KMS-11 (cell line): ENCODE measurements around the gene CORO7.

Experiments
- H2AFZ ChIP-seq: fragments of 200-600 bp; sonication (generic); 2 replicates; pipeline ENCODE4 v1.6.1; 2016; ENCODE audit warnings: antibody characterized with exemption, mixed run types, low read depth
- H3K27ac ChIP-seq: fragments of 200-600 bp; sonication (generic); 2 replicates; pipeline ENCODE4 v1.6.1; 2016; ENCODE audit warnings: mild to moderate bottlenecking, mixed run types
- H3K27me3 ChIP-seq: fragments of 200-600 bp; sonication (generic); 2 replicates; pipeline ENCODE4 v1.6.1; 2017; ENCODE audit warnings: mild to moderate bottlenecking, low read depth, mixed run types, moderate library complexity; ENCODE audit not compliant: insufficient read depth
- H3K36me3 ChIP-seq: fragments of 200-600 bp; sonication (generic); 2 replicates; pipeline ENCODE4 v1.6.1; 2017; ENCODE audit warnings: mild to moderate bottlenecking, mixed run types; ENCODE audit not compliant: insufficient read depth
- H3K4me1 ChIP-seq: fragments of 200-600 bp; sonication (generic); 2 replicates; pipeline ENCODE4 v1.6.1; 2016; ENCODE audit warnings: mild to moderate bottlenecking, low read depth, mixed run types; ENCODE audit not compliant: poor library complexity, severe bottlenecking
- H3K4me2 ChIP-seq: fragments of 200-600 bp; sonication (generic); 2 replicates; pipeline ENCODE4 v1.7.0; 2016; ENCODE audit warnings: mild to moderate bottlenecking, mixed run types
- H3K4me3 ChIP-seq: fragments of 200-600 bp; sonication (generic); IDR thresholded peaks from 2 replicates; pipeline ENCODE4 v1.6.1; 2017; ENCODE audit warnings: low read depth, low read length, mixed read lengths; ENCODE audit not compliant: insufficient read depth
- H3K79me2 ChIP-seq: fragments of 200-600 bp; sonication (generic); 2 replicates; pipeline ENCODE4 v1.6.1; 2016; ENCODE audit warnings: low read depth, mixed run types; ENCODE audit not compliant: insufficient read depth
- H3K9ac ChIP-seq: fragments of 200-600 bp; sonication (generic); 2 replicates; pipeline ENCODE4 v1.6.1; 2016; ENCODE audit warnings: mild to moderate bottlenecking, mixed run types
- H4K20me1 ChIP-seq: fragments of 200-600 bp; sonication (generic); 2 replicates; pipeline ENCODE4 v1.6.1; 2016; ENCODE audit warnings: mild to moderate bottlenecking, mixed run types; ENCODE audit not compliant: insufficient read depth
- TF ChIP-seq, protein P1 (sequence below): fragments of 200-600 bp; sonication (generic); conservative IDR thresholded peaks from 2 replicates; pipeline ENCODE4 v1.6.1; 2017; ENCODE audit warnings: low read depth, mild to moderate bottlenecking, antibody characterized with exemption, low read length, moderate library complexity, mixed read lengths

CORO7 gene

DNA sequence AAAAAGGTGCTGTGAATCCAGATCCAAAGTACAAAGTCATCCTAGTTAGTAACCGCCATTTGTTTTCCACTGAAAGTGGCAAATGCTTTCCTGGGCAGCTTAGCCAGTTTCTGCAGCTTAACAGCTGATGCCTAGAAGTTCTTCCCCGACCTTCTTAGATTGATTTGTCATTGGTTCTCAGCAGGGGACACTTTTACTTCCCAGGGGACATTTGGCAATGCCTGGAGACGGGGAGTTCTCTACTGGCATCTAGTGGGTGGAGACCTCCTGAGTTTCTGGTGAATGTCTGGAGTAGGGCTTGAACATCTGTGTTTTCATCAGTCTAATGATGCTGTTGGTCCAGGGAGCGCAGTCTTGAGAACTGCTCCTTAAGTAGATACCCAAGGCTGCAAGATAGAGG lies 16.8 kb upstream of the CORO7 start:
- H3K9ac ChIP-seq: no peak overlapping the region
- no peak overlapping the region for H3K4me2 ChIP-seq
- no peaks in the 10 kb centered on the region for H3K27me3 ChIP-seq
- H2AFZ ChIP-seq: no peak overlapping the region
- no peaks in the 10 kb centered on the region for H3K4me1 ChIP-seq
- H3K4me3 ChIP-seq: no peak overlapping the region
- H4K20me1 ChIP-seq: no peaks in the 10 kb centered on the region
- H3K27ac ChIP-seq: 0 out of 2 replicates have a peak overlapping the region, but pooled peaks have one; percentile 5
- TF ChIP-seq, protein P1, sequence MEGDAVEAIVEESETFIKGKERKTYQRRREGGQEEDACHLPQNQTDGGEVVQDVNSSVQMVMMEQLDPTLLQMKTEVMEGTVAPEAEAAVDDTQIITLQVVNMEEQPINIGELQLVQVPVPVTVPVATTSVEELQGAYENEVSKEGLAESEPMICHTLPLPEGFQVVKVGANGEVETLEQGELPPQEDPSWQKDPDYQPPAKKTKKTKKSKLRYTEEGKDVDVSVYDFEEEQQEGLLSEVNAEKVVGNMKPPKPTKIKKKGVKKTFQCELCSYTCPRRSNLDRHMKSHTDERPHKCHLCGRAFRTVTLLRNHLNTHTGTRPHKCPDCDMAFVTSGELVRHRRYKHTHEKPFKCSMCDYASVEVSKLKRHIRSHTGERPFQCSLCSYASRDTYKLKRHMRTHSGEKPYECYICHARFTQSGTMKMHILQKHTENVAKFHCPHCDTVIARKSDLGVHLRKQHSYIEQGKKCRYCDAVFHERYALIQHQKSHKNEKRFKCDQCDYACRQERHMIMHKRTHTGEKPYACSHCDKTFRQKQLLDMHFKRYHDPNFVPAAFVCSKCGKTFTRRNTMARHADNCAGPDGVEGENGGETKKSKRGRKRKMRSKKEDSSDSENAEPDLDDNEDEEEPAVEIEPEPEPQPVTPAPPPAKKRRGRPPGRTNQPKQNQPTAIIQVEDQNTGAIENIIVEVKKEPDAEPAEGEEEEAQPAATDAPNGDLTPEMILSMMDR: no peak
- peaks cover 9% of the 10 kb centered on the region; the same call in 1 of the 2 replicates for H3K36me3 ChIP-seq
- peaks cover 54% of the 10 kb centered on the region for H3K79me2 ChIP-seq

DNA sequence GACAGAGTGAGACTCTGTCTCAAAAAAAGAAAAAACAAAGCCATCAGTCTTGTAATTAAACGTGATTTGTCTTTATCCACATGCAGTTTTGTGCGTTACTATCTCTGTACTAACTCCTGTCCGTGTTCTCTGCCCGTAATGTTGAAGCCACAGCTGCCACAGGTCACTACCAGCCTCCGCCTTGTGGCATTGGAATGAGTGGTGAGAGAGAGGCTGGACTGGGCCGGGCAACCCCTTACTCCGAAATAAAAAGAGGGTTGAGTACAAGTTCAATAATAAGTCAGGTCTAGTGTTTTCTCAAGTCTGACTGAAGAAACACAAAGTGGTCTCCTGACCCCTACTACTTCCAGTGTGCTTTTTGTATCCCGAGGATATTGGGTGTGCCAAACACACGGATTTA lies 14.6 kb upstream of the CORO7 start:
- H4K20me1 ChIP-seq: no peaks in the 10 kb centered on the region
- H3K4me1 ChIP-seq: peaks cover 12% of the 10 kb centered on the region
- H3K27ac ChIP-seq: no peak overlapping the region
- no peak overlapping the region for H3K4me2 ChIP-seq
- peaks cover 4% of the 10 kb centered on the region; the same call in 1 of the 2 replicates for H3K36me3 ChIP-seq
- H2AFZ ChIP-seq: no peak overlapping the region
- no peaks in the 10 kb centered on the region for H3K27me3 ChIP-seq
- TF ChIP-seq, protein P1: no peak
- H3K9ac ChIP-seq: no peak overlapping the region
- H3K79me2 ChIP-seq: peaks cover 76% of the 10 kb centered on the region
- H3K4me3 ChIP-seq: no peak overlapping the region

DNA sequence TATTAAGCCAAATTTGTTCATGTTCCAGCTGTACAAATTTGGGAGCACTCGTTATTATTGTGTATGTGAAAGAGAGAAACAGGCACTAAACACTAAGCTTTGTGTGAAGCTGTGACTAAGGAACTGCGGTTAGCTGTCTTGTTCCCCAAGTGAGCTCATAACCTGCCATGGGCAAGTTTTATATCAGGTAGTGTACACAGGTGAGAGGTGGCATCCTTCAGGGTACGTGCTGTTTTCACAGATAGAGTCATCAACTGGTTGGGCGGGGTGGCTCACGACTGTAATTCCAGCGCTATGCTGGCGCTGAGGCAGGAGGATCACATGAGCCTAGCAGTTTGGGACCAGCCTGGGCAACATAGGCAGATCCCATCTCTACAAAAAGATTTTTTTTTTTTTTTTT lies 12.1 kb upstream of the CORO7 start:
- Histone ChIP-seq H3K27me3 (no peaks in the 10 kb centered on the region), H3K4me3 (no peak overlapping the region), H2AFZ (no peak overlapping the region), H3K4me1 (peaks cover 20% of the 10 kb centered on the region), H3K4me2 (no peak overlapping the region), H3K36me3 (no peaks in the 10 kb centered on the region; the same call in 1 of the 2 replicates), H4K20me1 (no peaks in the 10 kb centered on the region), H3K79me2 (peaks cover 75% of the 10 kb centered on the region), H3K9ac (no peak overlapping the region), H3K27ac (no peak overlapping the region)
- TF ChIP-seq, protein P1: no peak

DNA sequence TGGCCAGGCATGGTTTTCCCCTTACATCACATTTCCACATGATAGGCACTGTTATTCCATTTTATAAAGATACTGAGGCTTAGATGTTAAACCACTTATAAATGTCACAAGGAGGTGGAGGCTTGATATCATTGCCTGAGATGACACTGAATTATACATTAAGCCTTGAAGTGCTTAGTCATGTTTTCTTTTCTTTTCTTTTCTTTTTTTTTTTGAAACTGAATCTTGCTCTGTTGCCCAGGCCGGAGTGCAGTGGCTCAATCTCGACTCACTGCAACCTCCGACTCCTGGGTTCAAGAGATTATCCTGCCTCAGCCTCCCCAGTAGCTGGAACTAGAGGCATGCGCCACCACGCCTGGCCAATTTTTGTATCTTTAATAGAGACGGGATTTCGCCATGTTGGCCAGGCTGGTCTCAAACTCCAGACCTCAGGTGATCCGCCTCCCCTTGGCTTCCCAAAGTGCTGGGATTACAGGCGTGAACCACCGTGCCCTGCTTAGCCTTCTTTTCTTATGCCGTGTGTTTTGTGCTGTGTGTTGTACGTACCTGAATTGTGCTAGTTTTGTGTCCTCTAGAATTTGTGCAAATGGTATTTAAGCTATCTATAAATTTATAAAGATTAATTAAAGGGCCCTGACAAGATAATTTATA lies 10.5 kb upstream of the CORO7 start:
- Histone ChIP-seq H3K4me1 (peaks cover 20% of the 10 kb centered on the region), H3K4me3 (peak overlapping the region; percentile 1), H3K27me3 (no peaks in the 10 kb centered on the region), H3K9ac (peak overlapping the region; percentile 89; the same call in 1 of the 2 replicates), H3K27ac (peak overlapping the region; percentile 81), H4K20me1 (no peaks in the 10 kb centered on the region), H3K36me3 (no peaks in the 10 kb centered on the region; the same call in 1 of the 2 replicates), H2AFZ (no peak overlapping the region), H3K79me2 (peaks cover 61% of the 10 kb centered on the region), H3K4me2 (peak overlapping the region; percentile 81)
- TF ChIP-seq, protein P1: no peak
